HepG2 (cell line): ENCODE results near the gene NME1. TPM values are rescaled to one million over a fixed set of nuclear protein-coding genes. Genes with fewer than 3 reads are reported as not detected.

Source experiments
- CENPT ChIP-seq: sonication (generic); formaldehyde crosslinking; IDR thresholded peaks from 2 replicates; pipeline ENCODE4 v1.8.0; 2022; ENCODE audit warnings: low read depth, mild to moderate bottlenecking, moderate library complexity, missing genetic modification reagents
- CREM ChIP-seq, 2 experiments: sonication (generic) in 1 of 2; formaldehyde crosslinking in 1 of 2; IDR thresholded peaks; 2 replicates each; pipeline versions ENCODE4 v1.4.0 to v1.6.1; 2016 to 2020; ENCODE audit warnings: antibody characterized with exemption in 1 of 2, mild to moderate bottlenecking in 1 of 2, missing genetic modification reagents in 1 of 2
- CSRNP2 ChIP-seq: sonication (generic); formaldehyde crosslinking; conservative IDR thresholded peaks from 2 replicates; pipeline ENCODE4 v1.8.0; 2022; ENCODE audit warnings: low read depth, missing genetic modification reagents
- HNRNPLL ChIP-seq: fragments of 200-400 bp; formaldehyde crosslinking; IDR thresholded peaks from 2 replicates; pipeline ENCODE4 v1.6.1; 2017; ENCODE audit warnings: mild to moderate bottlenecking, low read depth, low read length; ENCODE audit not compliant: poor library complexity, severe bottlenecking
- KMT2B ChIP-seq: IDR thresholded peaks from 2 replicates; pipeline ENCODE4 v1.6.1; 2016; ENCODE audit warnings: missing genetic modification reagents, missing compliant biosample characterization
- SAP130 ChIP-seq: IDR thresholded peaks from 2 replicates; pipeline ENCODE4 v1.6.1; 2016; ENCODE audit warnings: low read depth
- ZC3H4 ChIP-seq: sonication (generic); formaldehyde crosslinking; IDR thresholded peaks from 2 replicates; pipeline ENCODE4 v1.4.0; 2020; ENCODE audit warnings: missing genetic modification reagents, borderline replicate concordance
- ZNF256 ChIP-seq: sonication (generic); formaldehyde crosslinking; conservative IDR thresholded peaks from 2 replicates; pipeline ENCODE4 v1.4.0; 2020; ENCODE audit warnings: missing genetic modification reagents
- ZNF296 ChIP-seq: sonication (generic); formaldehyde crosslinking; conservative IDR thresholded peaks from 2 replicates; pipeline ENCODE4 v1.5.0; 2020; ENCODE audit warnings: mild to moderate bottlenecking, missing genetic modification reagents
- ZNF414 ChIP-seq: sonication (generic); formaldehyde crosslinking; IDR thresholded peaks from 2 replicates; pipeline ENCODE4 v1.5.0; 2020; ENCODE audit warnings: missing genetic modification reagents
- ZNF556 ChIP-seq: sonication (generic); formaldehyde crosslinking; IDR thresholded peaks from 2 replicates; pipeline ENCODE4 v1.4.0; 2020; ENCODE audit warnings: mild to moderate bottlenecking, missing genetic modification reagents, borderline replicate concordance
- ZNF747 ChIP-seq: sonication (generic); formaldehyde crosslinking; IDR thresholded peaks from 2 replicates; pipeline ENCODE4 v1.8.1; 2023; ENCODE audit warnings: missing genetic modification reagents, mild to moderate bottlenecking, borderline replicate concordance
- polyA plus RNA-seq, 8 experiments: library from polyadenylated mRNA; depleted of rRNA in 3 of 8; stranded (reverse) in 7 of 8; unstranded in 1 of 8; fragments of >200 nt; fragmentation: Illumina TruSeq in 4 of 8; extraction: Trizol in 4 of 8; gene quantifications; 2 replicates each; pipeline versions ENCODE4 v1.2.1 to v1.2.3, GENCODE V29; 2011 to 2016; ENCODE audit warnings: low read depth in 4 of 8, missing spikeins in 1 of 8, mixed read lengths in 1 of 8; ENCODE audit not compliant: insufficient read depth in 1 of 8
- total RNA-seq, 5 experiments: library from RNA; depleted of rRNA; stranded (reverse); fragments of >200 nt; fragmentation: Illumina TruSeq; extraction: Trizol; gene quantifications; 2 replicates each; pipeline ENCODE4 v1.2.3, GENCODE V29; 2016; ENCODE audit warnings: low read depth in 1 of 5
- TF ChIP-seq, protein P1 (sequence below): IDR thresholded peaks from 2 replicates; pipeline ENCODE4 v1.6.1; 2018; ENCODE audit warnings: missing genetic modification reagents, mild to moderate bottlenecking, missing compliant biosample characterization
- TF ChIP-seq, protein P2 (sequence below), 2 experiments: sonication (generic) in 1 of 2; formaldehyde crosslinking in 1 of 2; IDR thresholded peaks; 2 replicates each; pipeline versions ENCODE4 v1.4.0 to v1.6.1; 2018 to 2020; ENCODE audit warnings: missing genetic modification reagents in 2 of 2, borderline replicate concordance in 1 of 2, low read depth in 1 of 2, mild to moderate bottlenecking in 1 of 2, missing biosample characterization in 1 of 2
- TF ChIP-seq, protein P3 (sequence below): sonication (generic); formaldehyde crosslinking; IDR thresholded peaks from 2 replicates; pipeline ENCODE4 v1.5.0; 2020; ENCODE audit warnings: mild to moderate bottlenecking, missing genetic modification reagents
- TF ChIP-seq, protein P4 (sequence below): sonication (generic); formaldehyde crosslinking; IDR thresholded peaks from 2 replicates; pipeline ENCODE4 v1.4.0; 2020; ENCODE audit warnings: mild to moderate bottlenecking, missing genetic modification reagents
- TF ChIP-seq, protein P5 (sequence below): sonication (generic); formaldehyde crosslinking; IDR thresholded peaks from 2 replicates; pipeline ENCODE4 v1.8.0; 2022; ENCODE audit warnings: missing genetic modification reagents, low read depth, mild to moderate bottlenecking, borderline replicate concordance

The NME1 gene
- total and polyA plus RNA-seq, 2 of the 13 experiments (the other 11 are each of a cell fraction or from before 2014, with no cell fraction given) = 295 to 516 TPM

DNA sequence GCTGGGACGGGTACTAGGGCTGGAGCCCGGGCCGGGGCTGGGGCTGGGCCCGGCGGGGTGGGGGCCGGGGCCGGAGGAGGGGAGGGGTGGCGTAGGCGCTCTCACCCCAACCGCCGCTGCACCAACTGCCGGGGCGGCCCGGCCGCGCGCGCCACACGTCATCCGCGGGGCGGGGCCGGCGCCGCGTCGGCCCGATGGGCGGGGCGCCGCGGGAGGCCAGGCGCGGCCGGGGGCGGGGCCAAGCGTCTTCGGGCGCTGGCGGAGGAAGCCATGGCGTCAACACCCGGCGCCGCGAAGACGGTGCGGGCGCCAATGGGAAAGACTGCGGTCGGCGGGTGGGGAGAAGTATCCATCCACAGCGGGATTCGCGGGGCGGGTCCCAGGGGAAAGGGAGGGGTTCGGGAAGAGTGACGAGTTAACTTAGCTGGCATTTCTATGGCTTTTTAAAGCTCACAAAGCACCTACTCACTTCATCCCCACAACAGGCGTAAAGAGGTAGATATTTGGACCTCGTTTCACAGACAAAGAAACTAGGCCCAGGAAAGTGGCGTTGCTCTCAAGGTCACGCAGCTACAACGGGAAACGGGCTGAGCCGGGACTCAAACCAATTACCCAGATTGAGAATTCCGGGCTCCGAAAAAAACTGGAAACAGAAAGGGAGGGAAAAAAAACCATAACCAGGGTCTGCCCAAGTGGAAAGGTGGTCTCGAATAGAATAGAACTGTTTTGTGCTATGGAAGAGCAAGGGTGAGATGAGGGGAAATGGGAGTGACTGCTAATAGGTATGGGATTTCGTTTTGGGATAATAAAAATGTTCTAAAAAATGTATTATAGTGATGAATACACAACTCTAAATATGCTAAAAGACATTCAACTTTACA, 32.4 kb upstream of the NME1 start, which contains the start of gene SPAG9 (continued):
- TF ChIP-seq, protein P1, sequence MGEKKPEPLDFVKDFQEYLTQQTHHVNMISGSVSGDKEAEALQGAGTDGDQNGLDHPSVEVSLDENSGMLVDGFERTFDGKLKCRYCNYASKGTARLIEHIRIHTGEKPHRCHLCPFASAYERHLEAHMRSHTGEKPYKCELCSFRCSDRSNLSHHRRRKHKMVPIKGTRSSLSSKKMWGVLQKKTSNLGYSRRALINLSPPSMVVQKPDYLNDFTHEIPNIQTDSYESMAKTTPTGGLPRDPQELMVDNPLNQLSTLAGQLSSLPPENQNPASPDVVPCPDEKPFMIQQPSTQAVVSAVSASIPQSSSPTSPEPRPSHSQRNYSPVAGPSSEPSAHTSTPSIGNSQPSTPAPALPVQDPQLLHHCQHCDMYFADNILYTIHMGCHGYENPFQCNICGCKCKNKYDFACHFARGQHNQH = no peak
- TF ChIP-seq HNRNPLL (peak; percentile 76), ZC3H4 (CRISPR knock-in tag) (peak; percentile 82; the same call in 1 of the 2 replicates), ZNF747 (CRISPR knock-in tag) (peak; percentile 38; the same call in 1 of the 2 replicates), ZNF414 (CRISPR knock-in tag) (0 out of 2 replicates have a peak, but pooled peaks have one; percentile 65), CENPT (CRISPR knock-in tag) (no peak), ZNF556 (CRISPR knock-in tag) (no peak), SAP130 (peak; percentile 69), ZNF256 (CRISPR knock-in tag) (0 out of 2 replicates have a peak, but pooled peaks have one; percentile 33), CREM (IDR thresholded peaks at IDR 0.05) (peak; percentile 87), CREM (CRISPR knock-in tag; IDR thresholded peaks at IDR 0.05) (no peak), ZNF296 (CRISPR knock-in tag) (no peak), KMT2B (CRISPR knock-in tag) (peak; percentile 62), CSRNP2 (no peak)
- TF ChIP-seq, protein P2, sequence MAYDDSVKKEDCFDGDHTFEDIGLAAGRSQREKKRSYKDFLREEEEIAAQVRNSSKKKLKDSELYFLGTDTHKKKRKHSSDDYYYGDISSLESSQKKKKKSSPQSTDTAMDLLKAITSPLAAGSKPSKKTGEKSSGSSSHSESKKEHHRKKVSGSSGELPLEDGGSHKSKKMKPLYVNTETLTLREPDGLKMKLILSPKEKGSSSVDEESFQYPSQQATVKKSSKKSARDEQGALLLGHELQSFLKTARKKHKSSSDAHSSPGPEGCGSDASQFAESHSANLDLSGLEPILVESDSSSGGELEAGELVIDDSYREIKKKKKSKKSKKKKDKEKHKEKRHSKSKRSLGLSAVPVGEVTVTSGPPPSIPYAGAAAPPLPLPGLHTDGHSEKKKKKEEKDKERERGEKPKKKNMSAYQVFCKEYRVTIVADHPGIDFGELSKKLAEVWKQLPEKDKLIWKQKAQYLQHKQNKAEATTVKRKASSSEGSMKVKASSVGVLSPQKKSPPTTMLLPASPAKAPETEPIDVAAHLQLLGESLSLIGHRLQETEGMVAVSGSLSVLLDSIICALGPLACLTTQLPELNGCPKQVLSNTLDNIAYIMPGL (CRISPR knock-in tag; IDR thresholded peaks at IDR 0.05; ENCODE audit: borderline replicate concordance in 1 of 2, low read depth in 1 of 2) = no peak; a peak in 1 of 4 replicates
- TF ChIP-seq, protein P3, sequence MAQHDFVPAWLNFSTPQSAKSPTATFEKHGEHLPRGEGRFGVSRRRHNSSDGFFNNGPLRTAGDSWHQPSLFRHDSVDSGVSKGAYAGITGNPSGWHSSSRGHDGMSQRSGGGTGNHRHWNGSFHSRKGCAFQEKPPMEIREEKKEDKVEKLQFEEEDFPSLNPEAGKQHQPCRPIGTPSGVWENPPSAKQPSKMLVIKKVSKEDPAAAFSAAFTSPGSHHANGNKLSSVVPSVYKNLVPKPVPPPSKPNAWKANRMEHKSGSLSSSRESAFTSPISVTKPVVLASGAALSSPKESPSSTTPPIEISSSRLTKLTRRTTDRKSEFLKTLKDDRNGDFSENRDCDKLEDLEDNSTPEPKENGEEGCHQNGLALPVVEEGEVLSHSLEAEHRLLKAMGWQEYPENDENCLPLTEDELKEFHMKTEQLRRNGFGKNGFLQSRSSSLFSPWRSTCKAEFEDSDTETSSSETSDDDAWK = no peak
- TF ChIP-seq, protein P4, sequence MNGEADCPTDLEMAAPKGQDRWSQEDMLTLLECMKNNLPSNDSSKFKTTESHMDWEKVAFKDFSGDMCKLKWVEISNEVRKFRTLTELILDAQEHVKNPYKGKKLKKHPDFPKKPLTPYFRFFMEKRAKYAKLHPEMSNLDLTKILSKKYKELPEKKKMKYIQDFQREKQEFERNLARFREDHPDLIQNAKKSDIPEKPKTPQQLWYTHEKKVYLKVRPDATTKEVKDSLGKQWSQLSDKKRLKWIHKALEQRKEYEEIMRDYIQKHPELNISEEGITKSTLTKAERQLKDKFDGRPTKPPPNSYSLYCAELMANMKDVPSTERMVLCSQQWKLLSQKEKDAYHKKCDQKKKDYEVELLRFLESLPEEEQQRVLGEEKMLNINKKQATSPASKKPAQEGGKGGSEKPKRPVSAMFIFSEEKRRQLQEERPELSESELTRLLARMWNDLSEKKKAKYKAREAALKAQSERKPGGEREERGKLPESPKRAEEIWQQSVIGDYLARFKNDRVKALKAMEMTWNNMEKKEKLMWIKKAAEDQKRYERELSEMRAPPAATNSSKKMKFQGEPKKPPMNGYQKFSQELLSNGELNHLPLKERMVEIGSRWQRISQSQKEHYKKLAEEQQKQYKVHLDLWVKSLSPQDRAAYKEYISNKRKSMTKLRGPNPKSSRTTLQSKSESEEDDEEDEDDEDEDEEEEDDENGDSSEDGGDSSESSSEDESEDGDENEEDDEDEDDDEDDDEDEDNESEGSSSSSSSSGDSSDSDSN (CRISPR knock-in tag) = no peak; the same call in 1 of the 2 replicates
- TF ChIP-seq, protein P5, sequence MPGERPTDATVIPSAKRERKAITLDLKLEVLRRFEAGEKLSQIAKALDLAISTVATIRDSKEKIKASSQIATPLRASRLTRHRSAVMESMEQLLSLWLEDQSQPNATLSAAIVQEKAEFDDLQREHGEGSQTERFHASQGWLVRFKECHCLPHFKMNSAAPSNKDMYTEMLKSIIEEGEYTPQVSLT (CRISPR knock-in tag) = no peak
